NCI-H526 treated with DMSO at 0.1 percent for 48 hours (cell line): Measurements from ENCODE around the gene CYP1B1.

Experiments
- DNase-seq: peaks from one replicate; lab custom pipeline; 2025; lab: John Stamatoyannopoulos, UW

Gene CYP1B1

GRCh38 chr2:38074764-38075506 lies 1.0 kb downstream of the CYP1B1 start:
- DNase-seq: no peak

DNA sequence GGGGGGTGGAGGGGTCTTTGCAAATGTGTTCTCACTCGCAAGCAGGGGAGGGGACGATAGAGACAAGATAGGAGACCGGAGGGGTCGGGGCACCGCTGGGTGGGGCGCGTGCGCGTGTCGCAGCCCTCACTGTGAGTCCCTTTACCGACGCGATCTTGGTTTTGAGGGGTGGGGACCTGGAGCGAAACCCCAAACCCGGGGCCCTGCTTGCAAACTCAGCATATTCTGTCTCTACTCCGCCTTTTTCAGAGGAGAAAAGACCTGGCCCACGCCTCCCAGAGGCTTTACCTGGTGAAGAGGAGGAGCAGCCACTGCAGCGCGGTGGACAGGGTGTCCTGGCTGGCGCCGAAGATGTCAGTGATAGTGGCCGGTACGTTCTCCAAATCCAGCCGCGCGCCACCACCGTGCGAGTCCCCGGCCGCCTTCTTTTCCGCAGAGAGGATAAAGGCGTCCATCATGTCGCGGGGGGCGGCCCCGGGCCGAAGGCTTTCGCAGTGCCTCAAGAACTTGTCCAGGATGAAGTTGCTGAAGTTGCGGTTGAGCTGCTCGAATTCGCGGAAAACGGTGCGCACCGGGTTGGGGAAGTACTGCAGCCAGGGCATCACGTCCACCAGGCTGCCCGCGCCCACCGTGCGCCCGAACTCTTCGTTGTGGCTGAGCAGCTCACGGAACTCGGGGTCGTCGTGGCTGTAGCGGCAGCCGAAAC lies 1.7 kb downstream of the CYP1B1 start:
- no peak for DNase-seq

DNA sequence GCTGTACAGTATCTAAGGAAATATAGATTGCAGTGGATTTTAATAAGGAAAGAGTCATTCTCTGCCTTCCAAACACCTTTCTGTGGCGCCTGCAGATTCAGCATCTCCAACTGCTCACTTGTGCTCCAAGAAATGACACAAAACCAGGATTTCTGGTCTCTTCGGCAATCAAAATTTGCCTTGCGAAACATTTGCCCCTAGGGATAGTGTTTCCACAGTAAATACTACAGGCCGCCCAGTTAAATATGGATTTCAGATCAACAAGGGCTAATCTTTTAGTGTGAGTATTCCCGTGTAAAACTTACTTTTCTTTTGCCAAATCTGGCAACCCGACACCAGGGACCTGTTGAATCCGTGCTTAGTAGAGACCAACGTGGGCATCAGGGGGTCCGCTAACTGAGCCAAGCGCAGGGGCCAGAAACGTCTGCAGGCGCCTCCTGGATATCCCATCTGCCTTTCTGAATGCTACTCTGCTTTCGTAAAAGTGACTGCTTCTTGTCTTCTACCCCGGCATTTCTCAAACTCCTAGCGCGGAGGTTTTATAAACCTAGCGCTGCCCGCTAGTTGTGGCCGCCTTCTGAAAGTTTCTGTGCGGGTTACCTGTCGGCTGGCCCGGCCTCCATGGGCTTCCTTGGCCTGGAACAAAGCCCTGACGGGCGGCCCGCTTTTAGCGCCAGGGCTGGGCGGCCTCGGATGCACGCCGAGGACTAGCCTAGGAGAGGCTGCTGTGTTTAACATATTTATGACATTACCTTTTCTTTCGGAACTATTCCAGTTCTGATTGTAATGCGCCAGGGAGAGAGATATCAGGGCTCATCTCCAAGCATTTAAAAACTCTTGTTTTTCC lies 2.5 kb downstream of the CYP1B1 start:
- no peak for DNase-seq

DNA sequence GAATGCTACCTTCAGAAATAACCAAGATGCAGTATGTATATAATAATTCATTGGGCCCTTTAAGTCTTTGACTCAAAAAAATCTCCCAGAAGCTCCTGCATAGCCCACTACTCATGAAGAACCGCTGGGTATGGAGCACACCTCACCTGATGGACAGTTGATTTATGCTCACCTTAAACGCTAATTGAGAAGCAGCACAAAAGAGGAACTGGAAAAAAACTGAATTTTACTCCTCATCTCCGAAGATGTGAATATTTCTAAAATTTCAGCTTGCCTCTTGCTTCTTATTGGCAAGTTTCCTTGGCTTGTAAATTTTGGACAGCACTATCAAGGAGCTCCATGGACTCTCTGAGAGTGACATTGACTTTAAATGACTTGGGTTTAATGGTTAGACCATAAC lies 5.5 kb downstream of the CYP1B1 start:
- no peak for DNase-seq

DNA sequence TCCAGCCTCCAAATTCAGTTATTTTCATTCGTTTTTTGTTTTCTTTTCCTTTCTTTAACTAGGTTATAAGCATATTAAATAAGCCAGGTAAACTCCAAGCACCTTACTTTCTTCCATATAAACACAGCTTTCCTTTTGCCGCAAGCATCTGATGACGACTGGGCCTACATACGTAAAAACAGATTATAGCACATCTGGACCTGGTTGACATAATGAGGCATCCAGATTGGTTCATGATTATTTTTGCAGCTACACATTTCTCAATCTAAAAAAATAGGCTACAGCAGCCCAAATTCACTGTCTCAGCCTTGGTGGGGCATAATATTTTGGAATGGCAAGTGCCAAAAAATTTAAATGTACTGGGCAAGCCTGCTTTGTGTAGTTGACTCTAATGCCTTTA lies 7.7 kb downstream of the CYP1B1 start:
- DNase-seq: no peak

DNA sequence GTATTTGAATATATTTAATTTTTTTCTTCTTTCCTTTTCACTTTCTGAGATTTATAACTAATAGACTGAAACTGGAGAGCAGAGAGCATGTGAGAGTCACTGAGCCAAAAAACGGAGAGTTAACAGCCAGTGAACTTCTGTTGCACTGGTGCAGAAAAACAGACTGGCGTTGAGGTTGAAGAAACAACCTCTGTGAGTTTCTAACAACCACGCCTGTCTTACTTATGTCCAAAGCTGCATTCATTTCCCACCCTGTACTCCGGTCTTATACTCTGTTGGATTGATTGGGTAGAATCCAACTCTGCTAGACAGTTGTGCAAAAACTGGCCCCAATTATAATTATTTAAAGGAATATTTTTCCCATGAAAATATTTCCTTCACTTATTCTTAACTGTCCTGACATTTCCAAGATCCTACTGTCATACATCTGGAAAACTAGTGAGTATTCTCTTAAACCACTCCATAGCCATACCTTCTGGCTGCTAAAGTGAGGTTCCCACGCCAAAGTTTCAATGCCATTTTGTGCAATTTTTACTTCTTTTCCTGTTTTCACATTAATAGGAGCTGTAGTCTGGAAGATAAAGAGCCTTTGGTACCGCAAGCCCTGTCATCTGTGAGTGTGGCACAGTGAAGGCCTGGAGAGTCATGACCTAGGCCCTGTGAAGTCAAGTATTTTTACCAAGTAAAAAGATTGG lies 9.4 kb downstream of the CYP1B1 start:
- no peak for DNase-seq

DNA sequence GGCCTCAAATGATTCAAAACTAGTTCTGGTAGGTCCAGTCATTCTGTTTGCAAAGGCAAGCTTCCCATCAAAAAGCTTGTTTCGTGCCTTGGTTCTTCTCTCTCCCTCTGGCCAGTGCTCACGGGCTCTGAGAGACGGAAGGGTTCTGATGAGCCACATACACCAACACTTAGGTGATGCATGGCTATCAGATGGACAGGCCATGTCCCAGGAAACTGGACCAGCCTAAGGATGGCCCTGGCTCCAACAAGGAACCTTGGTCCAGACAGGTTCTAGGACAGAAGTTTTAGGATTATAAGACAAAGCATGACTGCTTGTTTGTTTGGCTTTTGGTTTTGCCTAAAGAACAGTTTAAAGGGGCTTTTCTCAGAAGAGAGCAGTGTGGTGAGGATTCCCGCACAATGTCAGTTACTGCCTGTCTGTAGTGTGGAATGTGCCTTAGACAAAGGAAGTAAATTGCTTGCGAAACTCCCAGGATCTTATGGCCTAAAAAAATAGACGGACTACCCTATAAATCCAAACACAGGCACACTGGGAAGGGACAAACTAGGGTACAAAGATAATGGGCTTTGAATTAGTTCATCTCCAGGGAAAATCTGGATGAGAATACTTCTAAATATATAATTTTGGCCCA lies 10.3 kb downstream of the CYP1B1 start:
- no peak for DNase-seq

DNA sequence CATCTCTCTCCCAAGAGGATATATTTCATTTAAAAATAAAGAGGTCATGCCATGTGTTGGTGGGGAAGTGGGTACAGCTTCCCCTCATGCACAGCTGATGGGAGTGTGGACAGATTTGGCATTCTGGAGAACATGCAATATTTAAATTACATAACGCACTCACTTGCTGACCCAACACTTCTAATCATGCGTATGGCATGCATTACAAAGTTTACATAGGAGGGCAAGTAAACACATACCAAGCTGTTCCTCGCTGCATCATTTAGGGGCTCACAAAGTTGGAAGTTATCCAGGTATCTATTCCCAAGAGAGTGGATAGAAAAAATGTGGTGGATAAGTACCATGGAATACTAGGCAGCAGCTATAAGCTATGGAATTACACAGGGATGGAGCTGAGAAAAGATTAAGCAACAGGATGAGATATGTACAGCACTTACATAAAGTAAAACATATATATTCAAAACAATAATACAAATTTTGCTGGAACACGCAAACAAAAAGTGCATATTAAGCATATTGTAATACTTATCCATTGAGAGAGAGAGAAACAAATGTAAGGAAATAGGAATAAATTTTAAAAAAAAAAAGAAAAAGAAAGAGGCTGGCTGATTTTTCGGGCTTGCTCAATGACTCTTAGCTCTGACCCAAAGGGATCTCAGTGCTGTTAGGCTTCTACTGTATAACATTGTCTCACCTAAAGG lies 11.0 kb downstream of the CYP1B1 start:
- no peak for DNase-seq

DNA sequence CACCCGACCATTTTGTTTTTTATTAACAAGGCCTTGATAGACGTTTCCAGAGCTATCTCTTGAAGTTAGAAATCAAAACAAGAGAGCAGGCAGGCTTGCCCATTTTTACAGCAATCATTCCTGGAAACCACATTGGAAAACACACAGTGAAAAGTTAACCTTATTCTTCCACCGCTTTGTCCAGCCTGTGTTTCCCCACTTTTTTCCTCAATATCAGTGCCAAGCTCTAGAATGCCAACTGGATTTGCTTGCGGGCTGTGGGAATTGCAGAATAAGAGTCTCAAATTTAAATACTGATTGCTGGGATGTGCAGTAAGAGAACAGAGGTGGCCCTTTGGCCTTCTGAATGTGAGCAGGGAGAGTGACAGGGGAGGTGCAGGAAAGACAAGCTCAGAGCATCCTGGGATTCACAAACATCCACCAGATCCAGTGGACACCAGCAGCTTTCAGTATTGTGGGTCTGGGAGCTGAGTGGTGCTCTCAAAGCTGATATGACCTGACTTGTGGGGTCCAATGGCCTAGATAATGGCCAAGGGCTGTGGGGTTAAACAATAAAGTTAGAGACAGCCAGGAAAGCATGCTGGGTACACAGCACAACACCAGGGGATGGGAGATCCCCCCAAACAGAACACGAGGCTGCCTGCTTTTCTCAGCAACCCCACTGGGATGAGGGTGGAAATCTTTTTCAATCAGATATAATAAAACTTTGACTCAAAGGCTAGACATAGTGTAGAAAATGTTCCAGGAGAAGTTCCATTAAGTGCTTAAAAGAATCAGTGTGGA lies 15.5 kb downstream of the CYP1B1 start:
- DNase-seq: no peak

DNA sequence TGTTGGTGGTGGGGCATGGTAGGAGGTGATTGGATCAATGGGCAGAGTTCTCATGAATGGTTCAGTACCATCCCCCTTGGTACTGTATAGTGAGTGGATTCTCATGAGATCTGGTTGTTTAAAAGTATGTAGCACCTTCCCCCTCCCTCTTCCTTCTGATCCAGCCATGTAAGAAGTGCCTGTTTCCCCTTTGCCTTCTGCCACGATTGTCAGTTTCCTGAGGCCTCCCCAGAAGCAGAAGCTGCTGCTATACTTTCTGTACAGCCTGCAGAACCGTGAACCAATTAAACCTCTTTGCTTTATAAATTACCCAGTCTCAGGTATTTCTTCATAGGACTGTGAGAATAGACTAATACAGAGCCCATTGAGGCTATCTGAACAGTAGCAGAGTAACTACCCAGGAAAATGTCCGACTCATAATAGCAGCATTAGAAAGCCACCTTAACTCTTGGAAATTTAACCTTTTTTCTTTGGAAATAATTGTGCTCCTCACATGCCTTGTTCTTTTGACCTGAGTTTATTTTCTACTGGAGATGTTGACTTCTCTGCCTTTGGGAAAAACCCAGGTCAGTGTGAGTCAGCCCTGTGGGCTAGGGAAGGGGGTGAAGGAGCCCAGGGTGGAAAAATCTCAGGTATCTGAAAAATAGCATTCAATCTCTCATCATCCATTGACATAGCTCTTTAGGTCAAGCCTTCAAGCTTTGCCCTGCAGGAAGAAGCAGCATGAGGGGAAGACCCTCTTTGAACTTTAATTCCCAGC lies 18.1 kb downstream of the CYP1B1 start:
- DNase-seq: no peak

DNA sequence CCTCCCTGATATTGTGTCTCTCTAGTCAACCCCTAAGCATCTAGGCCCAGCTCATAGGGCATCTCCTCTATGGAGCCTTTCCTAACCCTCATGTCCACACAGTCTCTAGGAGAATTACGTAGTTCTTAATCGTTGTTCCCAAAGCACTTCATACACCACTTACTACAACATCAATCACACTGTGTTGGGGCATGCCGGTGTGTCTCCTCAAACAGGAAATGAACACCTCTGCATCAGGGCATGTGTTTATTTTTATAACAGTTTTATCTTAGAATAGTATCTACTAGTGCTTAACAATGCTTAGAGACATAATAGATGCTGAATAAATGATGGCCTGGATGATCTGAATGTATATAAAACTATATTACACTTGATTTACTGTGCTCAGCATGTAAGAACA lies 19.7 kb downstream of the CYP1B1 start:
- no peak for DNase-seq

DNA sequence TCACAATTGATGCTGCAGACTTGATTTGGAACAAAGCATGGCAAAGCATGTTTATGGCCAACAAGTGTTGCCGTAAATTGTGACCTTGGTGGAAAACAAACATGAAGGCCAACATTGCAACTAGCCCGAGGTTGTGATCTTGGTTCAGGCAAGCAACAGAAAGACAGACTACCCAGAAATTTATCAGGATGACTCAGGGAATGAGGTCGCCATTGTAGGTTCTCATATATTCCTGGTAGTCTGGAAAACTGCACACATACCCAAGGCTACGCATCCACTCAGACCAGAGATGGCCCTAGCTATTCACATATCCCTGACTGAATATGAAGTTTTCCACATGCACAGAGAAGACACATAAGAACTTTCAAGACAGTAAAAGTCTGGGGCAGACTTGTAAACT lies 30.1 kb downstream of the CYP1B1 start:
- no peak for DNase-seq

- no peak for DNase-seq
These were observed 36.6 kb downstream of the CYP1B1 start for GRCh38 chr2:38039121-38039910.

DNA sequence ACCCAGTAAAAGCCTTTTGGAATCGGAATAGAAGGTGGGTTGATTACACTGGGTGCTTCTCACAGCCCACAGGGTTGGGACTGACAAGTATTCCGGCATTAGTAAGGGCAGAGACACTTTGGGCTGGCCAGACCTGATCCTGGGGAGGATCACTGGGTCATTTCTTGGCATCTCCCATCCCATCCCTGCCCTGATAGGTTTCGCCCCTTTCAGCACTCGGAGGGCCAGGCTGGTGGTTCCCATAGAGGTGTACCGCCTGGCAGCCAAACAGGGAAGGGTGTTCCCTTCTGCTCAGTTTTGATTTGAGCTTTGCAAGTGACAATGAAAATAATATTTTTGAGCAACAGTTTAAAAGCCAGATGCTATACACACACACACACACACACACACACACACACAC lies 37.3 kb downstream of the CYP1B1 start:
- no peak for DNase-seq

DNA sequence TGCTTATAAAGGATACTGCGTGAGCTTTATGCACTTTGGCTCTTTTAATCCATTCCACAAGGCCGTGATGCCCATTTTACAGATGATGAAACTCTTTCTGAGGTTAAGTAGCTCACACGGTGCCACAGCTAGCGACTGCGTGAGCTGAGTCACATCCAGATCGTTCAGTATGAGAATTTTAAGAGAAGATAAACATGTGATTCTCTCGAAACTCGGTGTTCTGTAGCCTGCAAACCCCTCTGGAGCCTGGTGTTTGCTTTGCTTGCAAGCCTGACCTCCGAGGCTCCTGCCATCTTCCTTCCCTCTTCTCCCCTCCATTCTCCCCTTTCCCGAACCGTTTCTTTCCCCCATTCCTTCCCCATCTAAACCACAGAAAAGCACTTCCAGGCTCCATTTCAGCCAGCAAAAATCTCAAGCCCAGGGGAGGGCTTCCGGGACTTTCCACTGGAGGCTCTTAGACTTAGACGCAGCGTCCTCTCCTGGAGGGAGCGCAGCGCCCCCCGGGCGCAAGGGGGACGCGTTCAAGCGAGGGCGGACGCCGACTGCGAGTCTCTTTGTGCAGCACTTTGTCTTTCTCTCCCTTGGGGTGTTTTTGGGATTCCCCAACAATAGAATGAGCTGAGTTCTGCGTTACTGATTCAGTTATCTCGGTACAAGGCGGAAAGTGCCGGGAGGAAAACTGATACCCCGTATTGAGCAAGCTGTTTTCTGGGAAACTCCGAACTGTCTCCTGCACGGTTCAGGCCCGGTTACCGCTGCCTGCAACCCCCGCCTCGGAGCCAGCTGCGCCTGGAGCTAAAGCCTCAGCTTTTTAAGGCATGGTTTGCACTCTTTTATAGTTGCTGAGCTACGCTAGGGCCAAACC lies 38.0 kb downstream of the CYP1B1 start:
- no peak for DNase-seq

DNA sequence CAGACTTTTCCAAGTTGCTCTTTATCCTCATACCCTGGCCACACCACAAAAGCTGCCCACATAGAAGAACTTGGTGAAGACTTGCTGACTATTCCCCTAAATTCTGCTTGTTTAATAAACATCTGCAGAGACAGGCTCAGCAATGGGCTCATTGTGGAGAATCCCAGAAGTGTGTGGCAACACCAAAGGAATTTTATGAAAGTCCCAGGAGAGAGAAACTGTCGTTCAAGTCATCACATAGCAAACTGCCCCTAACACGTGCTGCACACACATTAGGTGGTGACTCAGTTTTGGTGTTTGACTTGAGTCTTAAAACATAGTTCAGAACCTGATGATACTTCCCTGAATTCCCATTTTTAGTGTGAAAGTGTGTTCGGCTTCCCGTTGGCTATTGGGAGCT lies 38.6 kb downstream of the CYP1B1 start:
- no peak for DNase-seq

DNA sequence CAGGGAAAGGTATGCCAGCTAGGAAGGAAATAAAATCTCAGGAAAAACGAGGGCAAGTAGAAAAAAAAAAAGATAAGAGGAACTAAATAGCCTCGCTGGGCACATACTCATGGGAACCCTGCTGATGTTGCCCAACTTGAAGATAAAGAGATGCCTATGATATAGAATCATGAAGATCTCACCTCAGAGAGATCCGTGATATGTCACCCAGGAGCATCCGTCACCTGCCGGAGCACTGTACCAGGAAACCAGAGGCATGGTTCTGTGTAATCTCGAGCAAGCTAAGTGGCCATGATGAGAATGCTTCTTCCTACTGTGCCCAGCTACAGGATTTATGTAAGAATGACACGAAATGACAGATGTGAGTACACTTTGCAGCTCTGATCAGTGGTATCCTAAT lies 40.0 kb downstream of the CYP1B1 start:
- no peak for DNase-seq

GRCh38 chr2:38033646-38034045 lies 42.3 kb downstream of the CYP1B1 start:
- no peak for DNase-seq
